Neural cell (in vitro differentiated cells): ENCODE results near the gene DUOX1. TPM values are rescaled to one million over a fixed set of nuclear protein-coding genes. Genes with fewer than 3 reads are reported as not detected.

Source experiments
- H2AFZ ChIP-seq: fragments of 200-600, 300-800 bp; sonication (generic), shearing (Covaris generic); 2 replicates; pipeline ENCODE4 v1.6.0; 2014; ENCODE audit warnings: low read depth, mild to moderate bottlenecking, antibody characterized with exemption, low read length, moderate library complexity
- H3F3A ChIP-seq: fragments of 200-600 bp; shearing (Covaris generic); 2 replicates; pipeline ENCODE4 v1.6.1; 2016; ENCODE audit warnings: mild to moderate bottlenecking, moderate library complexity, mixed read lengths, antibody characterized with exemption, low read length; ENCODE audit not compliant: insufficient read depth, poor library complexity, severe bottlenecking
- H3K27ac ChIP-seq: fragments of 200-600, 300-800 bp; sonication (generic), shearing (Covaris generic); 2 replicates; pipeline ENCODE4 v1.5.1; 2014; ENCODE audit warnings: mild to moderate bottlenecking, low read length, moderate library complexity
- H3K27me3 ChIP-seq: fragments of 300-800, 200-600 bp; sonication (generic), shearing (Covaris generic); 2 replicates; pipeline ENCODE4 v1.6.0; 2014; ENCODE audit warnings: mild to moderate bottlenecking, low read depth, low read length, moderate library complexity; ENCODE audit not compliant: insufficient read depth
- H3K36me3 ChIP-seq: fragments of 300-800, 200-600 bp; sonication (generic), shearing (Covaris generic); 2 replicates; pipeline ENCODE4 v1.5.1; 2014; ENCODE audit warnings: mild to moderate bottlenecking, antibody characterized with exemption, low read length, moderate library complexity; ENCODE audit not compliant: insufficient read depth
- H3K4me2 ChIP-seq: fragments of 300-800, 200-600 bp; sonication (generic), shearing (Covaris generic); 2 replicates; pipeline ENCODE4 v1.6.0; 2014; ENCODE audit warnings: mild to moderate bottlenecking, low read length
- H3K4me3 ChIP-seq: fragments of 300-800, 200-600 bp; sonication (generic), shearing (Covaris generic); 2 replicates; pipeline ENCODE4 v1.5.1; 2014; ENCODE audit warnings: mild to moderate bottlenecking, low read length, moderate library complexity
- H3K79me2 ChIP-seq: fragments of 200-600 bp; shearing (Covaris generic); replicated peaks from 2 replicates; pipeline ENCODE4 v1.6.0; 2014; ENCODE audit warnings: mild to moderate bottlenecking, low read length, moderate library complexity; ENCODE audit not compliant: insufficient read depth
- H3K9ac ChIP-seq: fragments of 300-800, 200-600 bp; sonication (generic), shearing (Covaris generic); 2 replicates; pipeline ENCODE4 v1.6.1; 2016; ENCODE audit warnings: mild to moderate bottlenecking, low read length, mixed read lengths
- H3K9me2 ChIP-seq: fragments of 200-600 bp; shearing (Covaris generic); 2 replicates; pipeline ENCODE4 v1.6.1; 2016; ENCODE audit warnings: mild to moderate bottlenecking, low read length, mixed read lengths; ENCODE audit not compliant: insufficient read depth
- H3K9me3 ChIP-seq: fragments of 200-600, 300-800 bp; sonication (generic), shearing (Covaris generic); 2 replicates; pipeline ENCODE4 v1.6.1; 2016; ENCODE audit warnings: mild to moderate bottlenecking, mixed run types, low read length, moderate library complexity, mixed read lengths
- H4K20me1 ChIP-seq: fragments of 200-600 bp; shearing (Covaris generic); 2 replicates; pipeline ENCODE4 v1.6.1; 2016; ENCODE audit warnings: mild to moderate bottlenecking, mixed run types; ENCODE audit not compliant: insufficient read depth
- CTCF ChIP-seq: fragments of 450-650 bp; IDR thresholded peaks from 2 replicates; pipeline ENCODE4 v1.5.1; 2014; ENCODE audit warnings: antibody characterized with exemption, mild to moderate bottlenecking, moderate library complexity; ENCODE audit not compliant: poor library complexity, severe bottlenecking
- EP300 ChIP-seq: fragments of 450-650 bp; conservative IDR thresholded peaks from 2 replicates; pipeline ENCODE4 v1.6.1; 2014; ENCODE audit warnings: antibody characterized with exemption, mild to moderate bottlenecking, moderate library complexity; ENCODE audit not compliant: poor library complexity, severe bottlenecking
- EZH2 ChIP-seq: fragments of 200-600, 300-800 bp; shearing (Covaris generic), sonication (generic); IDR thresholded peaks from 2 replicates; pipeline ENCODE4 v1.6.1; 2014; ENCODE audit warnings: antibody characterized with exemption, low read length, borderline replicate concordance, mild to moderate bottlenecking; ENCODE audit not compliant: insufficient read depth, poor library complexity, severe bottlenecking
- MXI1 ChIP-seq: fragments of 450-650 bp; conservative IDR thresholded peaks from 2 replicates; pipeline ENCODE4 v1.6.1; 2014; ENCODE audit warnings: antibody characterized with exemption, mild to moderate bottlenecking; ENCODE audit not compliant: poor library complexity, severe bottlenecking
- POLR2AphosphoS5 ChIP-seq: IDR thresholded peaks from 2 replicates; pipeline ENCODE4 v1.6.1; 2012
- RAD21 ChIP-seq: fragments of 450-650 bp; conservative IDR thresholded peaks from 2 replicates; pipeline ENCODE4 v1.6.1; 2014; ENCODE audit warnings: antibody characterized with exemption, mild to moderate bottlenecking, moderate library complexity
- REST ChIP-seq: IDR thresholded peaks from 2 replicates; pipeline ENCODE4 v1.6.1; 2012; ENCODE audit warnings: borderline replicate concordance
- SMC3 ChIP-seq: fragments of 450-650 bp; conservative IDR thresholded peaks from 2 replicates; pipeline ENCODE4 v1.6.1; 2014; ENCODE audit warnings: antibody characterized with exemption, mild to moderate bottlenecking, moderate library complexity; ENCODE audit not compliant: poor library complexity
- TAF1 ChIP-seq: IDR thresholded peaks from 2 replicates; pipeline ENCODE4 v1.6.1; 2012; ENCODE audit warnings: low read depth
- polyA plus RNA-seq: library from polyadenylated mRNA; depleted of rRNA; stranded (reverse); fragments of >200 nt; gene quantifications from 2 replicates; pipeline ENCODE4 v1.2.3, GENCODE V29; 2014

The DUOX1 gene
- polyA plus RNA-seq, 1 donor from 2014 or later = not detected

DNA sequence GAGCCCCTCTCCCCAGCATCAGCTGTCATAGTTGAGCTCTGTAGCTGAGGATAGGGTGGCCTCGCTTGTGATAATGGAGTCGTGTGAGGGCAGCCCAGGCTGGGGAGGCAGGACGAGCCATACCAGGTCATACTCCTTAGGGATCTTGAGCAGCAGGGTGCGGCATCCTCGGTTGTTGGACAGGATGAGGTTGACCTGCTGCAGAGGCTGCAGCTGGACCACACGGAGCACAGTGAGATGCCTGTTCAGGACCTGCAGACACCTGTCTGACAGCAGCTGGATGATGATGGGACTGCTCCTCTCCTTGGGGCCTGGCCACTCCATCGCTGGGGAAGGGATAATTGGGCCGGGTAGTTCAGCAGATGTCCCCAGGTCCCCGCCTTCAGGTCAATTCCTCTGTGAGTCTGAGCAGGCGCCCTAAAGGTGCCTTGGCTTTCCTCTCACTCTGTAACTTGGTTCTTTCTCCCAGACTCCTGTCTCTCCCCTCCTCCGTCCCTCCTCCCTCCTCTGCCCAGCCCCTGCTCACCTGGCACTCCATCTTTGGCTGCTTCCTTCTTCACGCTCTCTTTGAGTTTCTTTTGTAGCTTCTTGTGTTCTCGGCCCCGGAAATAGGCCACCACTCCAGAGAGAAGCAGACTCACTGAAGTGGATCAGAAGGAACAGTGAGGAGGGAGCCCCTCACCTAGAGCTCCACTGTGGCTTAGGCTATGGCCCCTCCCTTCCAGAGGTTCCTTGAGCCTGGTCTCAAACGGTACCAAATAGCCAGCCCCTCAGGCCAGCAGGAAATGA, 23.6 kb upstream of the DUOX1 start:
- H3K4me3 ChIP-seq = no peak overlapping the region
- H3K27ac ChIP-seq = no peak overlapping the region
- no peaks in the 10 kb centered on the region for H3K9me2 ChIP-seq
- no peak overlapping the region for H3K9ac ChIP-seq
- TF ChIP-seq RAD21 (no peak), EZH2 (no peak), POLR2AphosphoS5 (no peak), TAF1 (no peak), CTCF (no peak), EP300 (no peak), REST (no peak), MXI1 (no peak), SMC3 (no peak)
- H3K36me3 ChIP-seq = no peaks in the 10 kb centered on the region
- no peaks in the 10 kb centered on the region for H3K9me3 ChIP-seq
- H4K20me1 ChIP-seq = no peaks in the 10 kb centered on the region
- H3F3A ChIP-seq = no peaks in the 10 kb centered on the region
- H2AFZ ChIP-seq = no peak overlapping the region
- H3K27me3 ChIP-seq = peaks cover 23% of the 10 kb centered on the region
- no peak overlapping the region for H3K4me2 ChIP-seq
- no peaks in the 10 kb centered on the region for H3K79me2 ChIP-seq

- Histone ChIP-seq H3K27me3 (peaks cover 41% of the 10 kb centered on the region), H3K9me3 (no peaks in the 10 kb centered on the region), H3K4me2 (no peak overlapping the region), H3K9ac (no peak overlapping the region), H2AFZ (no peak overlapping the region), H4K20me1 (no peaks in the 10 kb centered on the region), H3K4me3 (no peak overlapping the region), H3K36me3 (no peaks in the 10 kb centered on the region), H3K27ac (no peak overlapping the region), H3K79me2 (no peaks in the 10 kb centered on the region), H3K9me2 (no peaks in the 10 kb centered on the region), H3F3A (no peaks in the 10 kb centered on the region)
- TF ChIP-seq MXI1 = no peak
- no peak for TF ChIP-seq CTCF
- no peak for TF ChIP-seq TAF1
- TF ChIP-seq EP300 = no peak
- TF ChIP-seq POLR2AphosphoS5 = no peak
- TF ChIP-seq RAD21 = no peak
- TF ChIP-seq REST = no peak
- TF ChIP-seq SMC3 = no peak
- no peak for TF ChIP-seq EZH2
Measured at GRCh38 chr15:45107941-45108630, 21.7 kb upstream of the DUOX1 start.
